Measurements from ENCODE around the gene ALDH3A2.

GRCh38 chr17:19709841-19710240, 61.3 kb downstream of the ALDH3A2 start:
- TF ChIP-seq EZH2 (IDR thresholded peaks at IDR 0.05; ENCODE audit: insufficient read depth, poor library complexity, severe bottlenecking) (no peak), EZH2phosphoT487 (IDR thresholded peaks at IDR 0.05; ENCODE audit: insufficient read depth, low read depth) (no peak)

All from GM23248 (cell line).